Measurements from ENCODE around the gene WDR33.

- TF ChIP-seq CTCF (IDR thresholded peaks at IDR 0.05; ENCODE audit: low read length) (no peak), EZH2 (IDR thresholded peaks at IDR 0.05; ENCODE audit: borderline replicate concordance, low read length) (no peak)
Measured at GRCh38 chr2:127654084-127654837, 156.7 kb downstream of the WDR33 start.

Measured in OCI-LY1 (cell line).